Keratinocyte (primary cell): ENCODE measurements around the gene PRAMEF20. TPM values are rescaled to one million over a fixed set of nuclear protein-coding genes. Genes with fewer than 3 reads are reported as not detected.

Experiments
- DNase-seq: peaks from one replicate; pipeline ENCODE4 v3.0.0-alpha.2; 2011; ENCODE audit warnings: low read depth, missing footprints, low spot score
- FAIRE-seq: peaks from 2 replicates; lab custom pipeline; 2011; peaks lifted over from hg19 to GRCh38; lab: Jason Lieb, UNC
- H2AFZ ChIP-seq: 2 replicates; pipeline ENCODE4 v1.6.0; 2012; ENCODE audit warnings: low read length, control low read depth, inconsistent platforms; ENCODE audit not compliant: control insufficient read depth
- H3K27ac ChIP-seq: 2 replicates; pipeline ENCODE4 v1.5.1; 2011; ENCODE audit warnings: low read length; ENCODE audit not compliant: control insufficient read depth, insufficient read depth
- H3K27me3 ChIP-seq: 3 replicates; pipeline ENCODE4 v1.6.0; 2011; ENCODE audit warnings: low read length; ENCODE audit not compliant: control insufficient read depth, insufficient read depth; ENCODE audit errors: extremely low read depth
- H3K36me3 ChIP-seq, 2 experiments: 2 replicates in 1 of 2; 3 replicates in 1 of 2; pipeline ENCODE4 v1.5.1; 2011; ENCODE audit warnings: low read length in 2 of 2, mild to moderate bottlenecking in 1 of 2; ENCODE audit not compliant: control insufficient read depth in 2 of 2, insufficient read depth in 2 of 2; ENCODE audit errors: extremely low read depth in 1 of 2
- H3K4me1 ChIP-seq: 3 replicates; pipeline ENCODE4 v1.5.1; 2011; ENCODE audit warnings: low read length; ENCODE audit not compliant: control insufficient read depth, insufficient read depth; ENCODE audit errors: extremely low read depth
- H3K4me2 ChIP-seq: 3 replicates; pipeline ENCODE4 v1.6.0; 2011; ENCODE audit warnings: low read depth, low read length; ENCODE audit not compliant: control insufficient read depth, insufficient read depth; ENCODE audit errors: extremely low read depth
- H3K4me3 ChIP-seq, 3 experiments: fragments of 200-600 bp in 1 of 3; sonication (generic) in 1 of 3; 2 replicates in 2 of 3; 3 replicates in 1 of 3; pipeline ENCODE4 v1.5.1; 2011 to 2016; ENCODE audit warnings: low read length in 3 of 3, mild to moderate bottlenecking in 3 of 3, control low read depth in 2 of 3, inconsistent platforms in 1 of 3, low read depth in 1 of 3, mixed read lengths in 1 of 3, mixed run types in 1 of 3, moderate library complexity in 1 of 3; ENCODE audit not compliant: control insufficient read depth in 2 of 3, insufficient read depth in 2 of 3; ENCODE audit errors: extremely low read depth in 1 of 3
- H3K79me2 ChIP-seq: 2 replicates; pipeline ENCODE4 v1.6.0; 2012; ENCODE audit warnings: low read length; ENCODE audit not compliant: control insufficient read depth, insufficient read depth
- H3K9ac ChIP-seq: 3 replicates; pipeline ENCODE4 v1.6.0; 2011; ENCODE audit warnings: low read length; ENCODE audit not compliant: control insufficient read depth, insufficient read depth; ENCODE audit errors: extremely low read depth
- H3K9me1 ChIP-seq: 3 replicates; pipeline ENCODE4 v1.6.0; 2011; ENCODE audit warnings: low read length; ENCODE audit not compliant: control insufficient read depth, insufficient read depth; ENCODE audit errors: extremely low read depth
- H3K9me3 ChIP-seq: 2 replicates; pipeline ENCODE4 v1.5.1; 2012; ENCODE audit warnings: low read depth, low read length; ENCODE audit not compliant: control insufficient read depth
- H4K20me1 ChIP-seq: 3 replicates; pipeline ENCODE4 v1.6.0; 2011; ENCODE audit warnings: low read length; ENCODE audit not compliant: control insufficient read depth, insufficient read depth; ENCODE audit errors: extremely low read depth
- CTCF ChIP-seq, 3 experiments: IDR thresholded peaks in 1 of 3; conservative IDR thresholded peaks in 1 of 3; optimal IDR thresholded peaks in 1 of 3; 2 replicates in 2 of 3; 3 replicates in 1 of 3; pipeline versions ENCODE3 to v1.5.1; 2011; ENCODE audit warnings: low read length in 3 of 3, mild to moderate bottlenecking in 3 of 3, moderate library complexity in 2 of 3, control low read depth in 1 of 3, inconsistent platforms in 1 of 3; ENCODE audit not compliant: insufficient read depth in 2 of 3; ENCODE audit errors: extremely low read depth in 1 of 3
- EZH2 ChIP-seq: IDR thresholded peaks from one replicate; pipeline ENCODE4 v1.6.1; 2012; ENCODE audit warnings: inconsistent platforms, mild to moderate bottlenecking, low read length, moderate library complexity
- dilution Hi-C: fragments of 300-500 bp; cut with MboI; formaldehyde crosslinking; loops from one replicate; pipeline ENCODE4 v1.7.0; 2020; ENCODE audit warnings: low sequenced_read_pairs; ENCODE audit not compliant: extremely low pct_ligation_motif_present
- polyA plus RNA-seq, 5 experiments: library from polyadenylated mRNA; depleted of rRNA in 3 of 5; stranded (reverse) in 3 of 5; stranded (forward) in 1 of 5; unstranded in 1 of 5; fragments of >200 nt; gene quantifications; 1 replicate in 1 of 5; 2 replicates in 3 of 5; 3 replicates in 1 of 5; pipeline versions ENCODE4 v1.2.1 to v1.2.3, GENCODE V29; 2011 to 2012; ENCODE audit warnings: missing spikeins in 2 of 5, low read depth in 1 of 5, low replicate concordance in 1 of 5

PRAMEF20 gene
- polyA plus RNA-seq, 1 donor (not counting 4 experiments of a cell fraction or from before 2014, with no cell fraction given) = not detected

DNA sequence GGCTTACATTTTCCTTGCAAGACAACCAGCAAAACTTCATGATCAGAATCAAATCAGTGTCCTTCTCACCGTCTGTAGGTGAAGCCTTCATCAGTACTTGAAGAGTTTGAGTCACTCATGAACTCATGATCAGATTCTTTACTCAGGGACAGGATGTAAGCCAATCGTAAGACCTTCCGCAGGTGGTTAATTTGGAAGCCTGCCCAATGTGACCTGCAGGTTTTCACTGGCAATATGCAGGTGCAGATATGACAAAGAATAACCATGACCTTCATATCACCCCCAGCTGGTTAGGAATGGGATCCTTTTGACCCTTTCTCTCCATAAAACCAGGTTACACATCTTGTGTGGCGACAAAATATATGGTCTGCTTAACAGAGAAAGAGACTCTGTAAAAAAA, 2.4 kb upstream of the PRAMEF20 start:
- no peak for TF ChIP-seq EZH2
- no peak for TF ChIP-seq CTCF (optimal IDR thresholded peaks at IDR 0.05 in 1 of 3, IDR thresholded peaks at IDR 0.05 in 1 of 3, conservative IDR thresholded peaks at IDR 0.05 in 1 of 3; ENCODE audit: extremely low read depth in 1 of 3, insufficient read depth in 2 of 3, low read length in 3 of 3)
- no peaks in the 10 kb centered on the region for H4K20me1 ChIP-seq
- no peaks in the 10 kb centered on the region for H3K9me3 ChIP-seq
- FAIRE-seq (no peak), DNase-seq (no peak)
- no peaks in the 10 kb centered on the region for H3K36me3 ChIP-seq
- H3K9ac ChIP-seq = no peak overlapping the region
- no peak overlapping the region for H3K4me2 ChIP-seq
- no peak overlapping the region for H3K27ac ChIP-seq
- H2AFZ ChIP-seq = no peak overlapping the region
- no peaks in the 10 kb centered on the region for H3K79me2 ChIP-seq
- no peaks in the 10 kb centered on the region for H3K27me3 ChIP-seq
- dilution Hi-C loops = no loop called here
- no peak overlapping the region for H3K4me3 ChIP-seq
- H3K9me1 ChIP-seq = no peaks in the 10 kb centered on the region
- no peaks in the 10 kb centered on the region for H3K4me1 ChIP-seq

DNA sequence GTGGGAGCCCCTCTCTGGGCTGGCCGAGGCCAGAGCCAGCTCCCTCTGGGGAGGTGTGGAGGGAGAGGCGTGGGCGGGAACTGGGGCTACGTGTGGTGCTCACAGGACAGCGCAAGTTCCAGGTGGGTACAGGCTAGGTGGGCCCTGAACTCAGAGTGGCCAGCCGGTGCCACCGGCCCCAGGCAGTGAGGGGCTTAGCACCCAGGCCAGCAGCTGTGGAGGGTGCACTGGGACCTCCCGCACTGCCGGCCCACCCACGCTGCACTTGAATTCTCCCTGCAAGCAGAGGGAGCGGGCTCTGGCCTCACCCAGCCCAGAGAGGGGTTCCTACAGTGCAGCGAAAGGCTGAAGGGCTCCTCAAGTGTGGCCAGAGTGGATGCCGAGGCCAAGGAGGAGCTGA, 20.2 kb downstream of the PRAMEF20 start:
- no peak overlapping the region for H2AFZ ChIP-seq
- H3K79me2 ChIP-seq = no peaks in the 10 kb centered on the region
- H3K4me3 ChIP-seq = no peak overlapping the region
- dilution Hi-C loops = no loop called here
- no peaks in the 10 kb centered on the region for H3K36me3 ChIP-seq
- no peaks in the 10 kb centered on the region for H3K9me1 ChIP-seq
- TF ChIP-seq EZH2 (no peak), CTCF (optimal IDR thresholded peaks at IDR 0.05 in 1 of 3, IDR thresholded peaks at IDR 0.05 in 1 of 3, conservative IDR thresholded peaks at IDR 0.05 in 1 of 3; ENCODE audit: extremely low read depth in 1 of 3, insufficient read depth in 2 of 3, low read length in 3 of 3) (no peak)
- no peaks in the 10 kb centered on the region for H3K4me1 ChIP-seq
- H3K9me3 ChIP-seq = no peaks in the 10 kb centered on the region
- no peaks in the 10 kb centered on the region for H3K27me3 ChIP-seq
- H3K4me2 ChIP-seq = no peak overlapping the region
- no peak for DNase-seq
- H3K9ac ChIP-seq = no peak overlapping the region
- H3K27ac ChIP-seq = no peak overlapping the region
- H4K20me1 ChIP-seq = no peaks in the 10 kb centered on the region
- no peak for FAIRE-seq
